Mucosa of gallbladder (tissue), 1 donor: Measurements from ENCODE around the gene MRPL11. TPM values are rescaled to one million over a fixed set of nuclear protein-coding genes. Genes with fewer than 3 reads are reported as not detected.

Experiments
- DNase-seq: peaks from one replicate; pipeline ENCODE4 v3.0.0-alpha.2; 2020; ENCODE audit warnings: low spot score
- total RNA-seq: library from RNA; stranded (reverse); gene quantifications from one replicate; pipeline ENCODE4 v1.2.1, GENCODE V29; 2021
- donor health status: DM: no; HTN: no; CAD: no.

MRPL11 gene
- total RNA-seq, 1 donor from 2014 or later = 32.8 TPM

- peak; percentile 75 for DNase-seq
Observed at GRCh38 chr11:66388780-66389386, 49.8 kb downstream of the MRPL11 start.

GRCh38 chr11:66386171-66387069 lies 52.2 kb downstream of the MRPL11 start:
- DNase-seq = peak; percentile 86

Other genes starting within 250 kb of the MRPL11 start
- gene KLC2, start 181.1 kb downstream of the MRPL11 start, total RNA-seq = 60.8 TPM
- 187 TPM for gene RAB1B, start 170.2 kb downstream of the MRPL11 start, total RNA-seq
- 1.1 TPM for gene CNIH2, start 160.7 kb downstream of the MRPL11 start, total RNA-seq
- gene YIF1A, start 149.7 kb downstream of the MRPL11 start, total RNA-seq = 103 TPM
- 61.6 TPM for gene TMEM151A, start 147.0 kb downstream of the MRPL11 start, total RNA-seq
- gene CD248, start 121.8 kb downstream of the MRPL11 start, total RNA-seq = 34.7 TPM
- gene RIN1, start 102.4 kb downstream of the MRPL11 start, total RNA-seq = 16.0 TPM
- gene BRMS1, start 93.7 kb downstream of the MRPL11 start, total RNA-seq = 32.2 TPM
- gene B4GAT1, start 91.2 kb downstream of the MRPL11 start, total RNA-seq = 43.8 TPM
- gene SLC29A2, start 67.1 kb downstream of the MRPL11 start, total RNA-seq = 19.0 TPM
- gene NPAS4, start 17.8 kb downstream of the MRPL11 start, total RNA-seq = 1.5 TPM
- 20.3 TPM for gene PELI3, start 28.1 kb upstream of the MRPL11 start, total RNA-seq
- gene DPP3, start 41.6 kb upstream of the MRPL11 start, total RNA-seq = 61.2 TPM
- gene BBS1, start 71.8 kb upstream of the MRPL11 start, total RNA-seq = 72.9 TPM
- 24.1 TPM for gene ZDHHC24, start 107.2 kb upstream of the MRPL11 start, total RNA-seq
- 0.12 TPM for gene ACTN3, start 108.1 kb upstream of the MRPL11 start, total RNA-seq
- 87.4 TPM for gene CTSF, start 129.8 kb upstream of the MRPL11 start, total RNA-seq
- 1.0 TPM for gene CCDC87, start 154.2 kb upstream of the MRPL11 start, total RNA-seq
- 64.9 TPM for gene CCS, start 154.3 kb upstream of the MRPL11 start, total RNA-seq
- gene RBM14, start 177.8 kb upstream of the MRPL11 start, total RNA-seq = 84.5 TPM
- 119 TPM for gene RBM4, start 199.9 kb upstream of the MRPL11 start, total RNA-seq
- 21.9 TPM for gene RBM4B, start 239.0 kb upstream of the MRPL11 start, total RNA-seq